IMR-90 (cell line): ENCODE data around the gene ALDH5A1.

Source experiments
- CEBPB ChIP-seq: IDR thresholded peaks from 2 replicates; pipeline ENCODE4 v1.6.1; 2012; ENCODE audit warnings: low read depth, low read length, improper control_type of control experiment
- CHD1 ChIP-seq: IDR thresholded peaks from 2 replicates; pipeline ENCODE4 v1.6.1; 2012; ENCODE audit warnings: low read depth, low read length, improper control_type of control experiment
- MXI1 ChIP-seq: IDR thresholded peaks from 2 replicates; pipeline ENCODE4 v1.6.1; 2012; ENCODE audit warnings: low read depth, mild to moderate bottlenecking, low read length, moderate library complexity, borderline replicate concordance
- POLR2A ChIP-seq: IDR thresholded peaks from 2 replicates; pipeline ENCODE4 v1.6.1; 2012; ENCODE audit warnings: mild to moderate bottlenecking, low read depth, low read length
- RFX5 ChIP-seq: IDR thresholded peaks from 2 replicates; pipeline ENCODE4 v1.8.0; 2012; ENCODE audit warnings: low read depth, mild to moderate bottlenecking, low read length, moderate library complexity
- TF ChIP-seq, protein P1 (sequence below): conservative IDR thresholded peaks from 2 replicates; pipeline ENCODE4 v1.5.1; 2012; ENCODE audit warnings: mild to moderate bottlenecking, low read depth, low read length, improper control_type of control experiment

GRCh38 chr6:24445704-24446103, 49.1 kb upstream of the ALDH5A1 start:
- TF ChIP-seq, protein P1, sequence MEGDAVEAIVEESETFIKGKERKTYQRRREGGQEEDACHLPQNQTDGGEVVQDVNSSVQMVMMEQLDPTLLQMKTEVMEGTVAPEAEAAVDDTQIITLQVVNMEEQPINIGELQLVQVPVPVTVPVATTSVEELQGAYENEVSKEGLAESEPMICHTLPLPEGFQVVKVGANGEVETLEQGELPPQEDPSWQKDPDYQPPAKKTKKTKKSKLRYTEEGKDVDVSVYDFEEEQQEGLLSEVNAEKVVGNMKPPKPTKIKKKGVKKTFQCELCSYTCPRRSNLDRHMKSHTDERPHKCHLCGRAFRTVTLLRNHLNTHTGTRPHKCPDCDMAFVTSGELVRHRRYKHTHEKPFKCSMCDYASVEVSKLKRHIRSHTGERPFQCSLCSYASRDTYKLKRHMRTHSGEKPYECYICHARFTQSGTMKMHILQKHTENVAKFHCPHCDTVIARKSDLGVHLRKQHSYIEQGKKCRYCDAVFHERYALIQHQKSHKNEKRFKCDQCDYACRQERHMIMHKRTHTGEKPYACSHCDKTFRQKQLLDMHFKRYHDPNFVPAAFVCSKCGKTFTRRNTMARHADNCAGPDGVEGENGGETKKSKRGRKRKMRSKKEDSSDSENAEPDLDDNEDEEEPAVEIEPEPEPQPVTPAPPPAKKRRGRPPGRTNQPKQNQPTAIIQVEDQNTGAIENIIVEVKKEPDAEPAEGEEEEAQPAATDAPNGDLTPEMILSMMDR, result no peak
- no peak for TF ChIP-seq POLR2A
- no peak for TF ChIP-seq MXI1
- TF ChIP-seq CHD1, result no peak
- TF ChIP-seq RFX5, result no peak
- TF ChIP-seq CEBPB, result no peak
